Stimulated activated CD4-positive, alpha-beta T cell treated with anti-CD3 and anti-CD28 coated beads, Interleukin-2, amount 100 ng/mL, for 48 hours (primary cell): ENCODE results near the gene SMARCD1.
"Not testable (repeated sequence)": the region's sequence is repeated elsewhere in the genome, so short reads cannot be mapped to it uniquely, and the experiment has no call there.

Source experiments
- DNase-seq, 2 donors: peaks; one replicate each; pipeline ENCODE4 v3.0.0-alpha.2; 2020

Gene SMARCD1

GRCh38 chr12:50078281-50078680 is 6.9 kb upstream of the SMARCD1 start:
- DNase-seq, result no peak

GRCh38 chr12:50079771-50080170 is 5.4 kb upstream of the SMARCD1 start:
- no peak for DNase-seq

GRCh38 chr12:50081096-50081808 is 3.9 kb upstream of the SMARCD1 start:
- no peak for DNase-seq

GRCh38 chr12:50082644-50083043 is 2.5 kb upstream of the SMARCD1 start:
- DNase-seq, result no peak

GRCh38 chr12:50083301-50083700 is 1.8 kb upstream of the SMARCD1 start:
- no peak for DNase-seq

- DNase-seq, result not testable (repeated sequence)
These were observed 750 bp upstream of the SMARCD1 start for GRCh38 chr12:50084409-50084774.

- no peak for DNase-seq
These were observed 502 bp downstream of the SMARCD1 start for GRCh38 chr12:50085615-50086072.

- no peak for DNase-seq
These were observed 1.0 kb downstream of the SMARCD1 start for GRCh38 chr12:50086148-50086547.

- no peak for DNase-seq
These were observed 2.0 kb downstream of the SMARCD1 start for GRCh38 chr12:50087151-50087550.

GRCh38 chr12:50087995-50088394 is 2.9 kb downstream of the SMARCD1 start:
- DNase-seq, result no peak

- peak in 1 of 2 donors; percentile 57 for DNase-seq
These were observed 3.6 kb downstream of the SMARCD1 start for GRCh38 chr12:50088577-50089335.

- no peak for DNase-seq
These were observed 4.6 kb downstream of the SMARCD1 start for GRCh38 chr12:50089730-50090129.

GRCh38 chr12:50090391-50090790 is 5.2 kb downstream of the SMARCD1 start:
- no peak for DNase-seq

GRCh38 chr12:50097952-50098351 is 12.8 kb downstream of the SMARCD1 start:
- DNase-seq, result no peak

- DNase-seq, result no peak
These were observed 14.3 kb downstream of the SMARCD1 start for GRCh38 chr12:50099302-50100008.

GRCh38 chr12:50100561-50100960 is 15.4 kb downstream of the SMARCD1 start:
- DNase-seq, result no peak

- no peak for DNase-seq
These were observed 16.5 kb downstream of the SMARCD1 start for GRCh38 chr12:50101663-50102062.

- DNase-seq, result no peak
These were observed 17.0 kb downstream of the SMARCD1 start for GRCh38 chr12:50102131-50102531.

- no peak for DNase-seq
These were observed 17.6 kb downstream of the SMARCD1 start for GRCh38 chr12:50102646-50103309.

- DNase-seq, result no peak
These were observed 18.2 kb downstream of the SMARCD1 start for GRCh38 chr12:50103351-50103750.

GRCh38 chr12:50103767-50104321 is 18.7 kb downstream of the SMARCD1 start, which contains the start of gene GPD1:
TSS of gene GPD1 (plus strand) at chr12:50104008. CDS start at chr12:50104051, 43 bp downstream.
- no peak for DNase-seq
